Thyroid gland (tissue), 4 donors: ENCODE data around the gene TSC22D3. TPM values are rescaled to one million over a fixed set of nuclear protein-coding genes. Genes with fewer than 3 reads are reported as not detected.
A peak's percentile ranks its signal among the peaks of the same experiment; 100 is the strongest.

Experiments
- DNase-seq, 2 donors: peaks; one replicate each; pipeline ENCODE4 v3.0.0-alpha.2; 2019
- H3K27ac ChIP-seq, 3 donors: fragments of 200-600 bp; sonication (generic); 1 replicate in 2 of 3; 2 replicates in 1 of 3; pipeline ENCODE4 v1.5.1; 2016 to 2019; ENCODE audit warnings: mild to moderate bottlenecking in 1 of 3, moderate library complexity in 1 of 3
- H3K27me3 ChIP-seq: fragments of 200-600 bp; sonication (generic); one replicate; pipeline ENCODE4 v1.5.1; 2019
- H3K36me3 ChIP-seq, 2 donors: fragments of 200-600 bp; sonication (generic); one replicate each; pipeline ENCODE4 v1.5.1; 2016 to 2019
- H3K4me1 ChIP-seq, 2 donors: fragments of 200-600 bp; sonication (generic); one replicate each; pipeline ENCODE4 v1.5.1; 2017 to 2019
- H3K4me3 ChIP-seq, 3 donors: fragments of 200-600 bp; sonication (generic); replicated peaks in 1 of 3; 1 replicate in 2 of 3; 2 replicates in 1 of 3; pipeline ENCODE4 v1.5.1; 2016; ENCODE audit warnings: mild to moderate bottlenecking in 1 of 3
- H3K9me3 ChIP-seq: fragments of 200-600 bp; sonication (generic); one replicate; pipeline ENCODE4 v1.5.1; 2017
- CTCF ChIP-seq, 6 experiments: fragments of 200-600 bp in 3 of 6; fragments of 450-650 bp in 3 of 6; sonication (generic) in 3 of 6; IDR thresholded peaks; one replicate each; pipeline ENCODE4 v1.5.1; 2016 to 2019; ENCODE audit warnings: antibody characterized with exemption in 6 of 6, mild to moderate bottlenecking in 2 of 6, inconsistent platforms in 1 of 6, moderate library complexity in 1 of 6
- POLR2A ChIP-seq, 2 donors: fragments of 450-650 bp; IDR thresholded peaks; one replicate each; pipeline ENCODE4 v1.6.1; 2017; ENCODE audit warnings: antibody characterized with exemption in 2 of 2, mild to moderate bottlenecking in 2 of 2, moderate library complexity in 1 of 2
- WGBS, 2 donors: methylation state at CpG; one replicate each; pipeline ENCODE4 v1.1.5; 2017; 5-methylcytosine and 5-hydroxymethylcytosine counted together
- intact Hi-C: fragments of 100-400 bp; cut with DNase I; formaldehyde crosslinking; loops from one replicate; pipeline ENCODE4 v1.15.1; 2023
- total RNA-seq, 4 donors: library from RNA; depleted of rRNA; stranded (reverse); fragments of >200 nt; gene quantifications; one replicate each; pipeline ENCODE4 v1.2.3, GENCODE V29; 2016

Gene TSC22D3
- total RNA-seq, 4 donors from 2014 or later, result 268 to 504 (median 383) TPM

GRCh38 chrX:107710617-107711391 is 64.8 kb downstream of the TSC22D3 start:
- 15 to 18% methylated on average over 6 to 7 of the region's 7 CpGs for WGBS, 2 donors
- no peaks in the 10 kb centered on the region for H3K9me3 ChIP-seq
- H3K27me3 ChIP-seq, result no peaks in the 10 kb centered on the region
- intact Hi-C loops, result no loop called here
- TF ChIP-seq POLR2A (IDR thresholded peaks at IDR 0.05) (peak in 1 of 2 donors; percentile 37), CTCF (IDR thresholded peaks at IDR 0.05) (no peak)
- no peak overlapping the region for H3K4me3 ChIP-seq
- peak overlapping the region; percentile 99 for H3K27ac ChIP-seq
- H3K4me1 ChIP-seq, result peaks cover 11 to 42% of the 10 kb centered on the region in 2 donors
- H3K36me3 ChIP-seq, result peaks cover 7 to 21% of the 10 kb centered on the region in 2 donors
- DNase-seq, result no peak

GRCh38 chrX:107709266-107709806 is 66.3 kb downstream of the TSC22D3 start:
- no peak for TF ChIP-seq CTCF (IDR thresholded peaks at IDR 0.05)
- no peak for TF ChIP-seq POLR2A (IDR thresholded peaks at IDR 0.05)
- H3K36me3 ChIP-seq, result peaks cover under 1 to 7% of the 10 kb centered on the region in 2 donors
- WGBS, 2 donors, result 87 to 93% methylated on average over 5 to 6 of the region's 6 CpGs
- intact Hi-C loops, result no loop called here
- H3K4me1 ChIP-seq, result peaks cover 11 to 50% of the 10 kb centered on the region in 2 donors
- no peak overlapping the region for H3K4me3 ChIP-seq
- no peak overlapping the region for H3K27ac ChIP-seq
- no peaks in the 10 kb centered on the region for H3K9me3 ChIP-seq
- H3K27me3 ChIP-seq, result no peaks in the 10 kb centered on the region
- no peak for DNase-seq

- no peak for DNase-seq
- intact Hi-C loops, result no loop called here
Measured at GRCh38 chrX:107708762-107709161, 66.8 kb downstream of the TSC22D3 start.

GRCh38 chrX:107707866-107708265 is 67.7 kb downstream of the TSC22D3 start:
- H3K4me1 ChIP-seq, result peaks cover 11 to 46% of the 10 kb centered on the region in 2 donors
- no peaks in the 10 kb centered on the region for H3K36me3 ChIP-seq
- intact Hi-C loops, result no loop called here
- no peaks in the 10 kb centered on the region for H3K27me3 ChIP-seq
- H3K27ac ChIP-seq, result no peak overlapping the region
- no peak overlapping the region for H3K4me3 ChIP-seq
- no peak for DNase-seq
- WGBS, 2 donors, result 95 to 97% methylated on average over 9 of the region's 9 CpGs
- H3K9me3 ChIP-seq, result no peaks in the 10 kb centered on the region
- TF ChIP-seq CTCF (IDR thresholded peaks at IDR 0.05) (no peak), POLR2A (IDR thresholded peaks at IDR 0.05) (no peak)

More at GRCh38 chrX:107708762-107709161, 66.8 kb downstream of the TSC22D3 start:
- Histone ChIP-seq H3K27me3 (no peaks in the 10 kb centered on the region), H3K4me3 (no peak overlapping the region), H3K36me3 (peaks cover 0 to 1% of the 10 kb centered on the region in 2 donors), H3K9me3 (no peaks in the 10 kb centered on the region), H3K27ac (no peak overlapping the region), H3K4me1 (peaks cover 11 to 51% of the 10 kb centered on the region in 2 donors)
- TF ChIP-seq POLR2A (IDR thresholded peaks at IDR 0.05) (no peak), CTCF (IDR thresholded peaks at IDR 0.05) (no peak)
- 69 to 75% methylated on average over 2 of the region's 2 CpGs for WGBS, 2 donors

- no peak overlapping the region for H3K4me3 ChIP-seq
- TF ChIP-seq CTCF (IDR thresholded peaks at IDR 0.05) (no peak), POLR2A (IDR thresholded peaks at IDR 0.05) (no peak)
- H3K36me3 ChIP-seq, result no peaks in the 10 kb centered on the region
- H3K27me3 ChIP-seq, result no peaks in the 10 kb centered on the region
- peak overlapping the region in 2 of 3 donors; percentile 41 to 94 for H3K27ac ChIP-seq
- no peak for DNase-seq
- intact Hi-C loops, result no loop called here
- peaks cover 11 to 39% of the 10 kb centered on the region in 2 donors for H3K4me1 ChIP-seq
- H3K9me3 ChIP-seq, result no peaks in the 10 kb centered on the region
Measured at GRCh38 chrX:107706309-107706708, 69.3 kb downstream of the TSC22D3 start.
